Left lung (tissue), 10 donors: ENCODE data around the gene FAAH. TPM values are rescaled to one million over a fixed set of nuclear protein-coding genes. Genes with fewer than 3 reads are reported as not detected.

ENCODE experiments used
- ATAC-seq: fragments of 200-7000 bp; cut with Tn5 transposase; one replicate; pipeline ENCODE4 v1.9.1; 2020; ENCODE audit warnings: moderate library complexity
- DNase-seq, 4 donors: peaks; one replicate each; pipeline ENCODE4 v3.0.0-alpha.2; 2013 to 2020
- H3K27ac ChIP-seq, 2 donors: fragments of 200-600 bp; sonication (generic) in 1 of 2; one replicate each; pipeline versions ENCODE4 v1.5.0 to v1.8.0; 2020 to 2021
- H3K27me3 ChIP-seq, 2 donors: fragments of 200-600 bp; sonication (generic) in 1 of 2; one replicate each; pipeline versions ENCODE4 v1.5.0 to v1.8.0; 2020 to 2021
- H3K36me3 ChIP-seq, 2 donors: fragments of 200-600 bp; sonication (generic) in 1 of 2; one replicate each; pipeline versions ENCODE4 v1.5.0 to v1.8.0; 2020 to 2021
- H3K4me1 ChIP-seq, 2 donors: fragments of 200-600 bp; one replicate each; pipeline ENCODE4 v1.8.0; 2021
- H3K4me3 ChIP-seq, 2 donors: fragments of 200-600 bp; sonication (generic) in 1 of 2; one replicate each; pipeline versions ENCODE4 v1.5.0 to v1.8.0; 2020 to 2021; ENCODE audit warnings: mild to moderate bottlenecking in 1 of 2
- H3K9me3 ChIP-seq, 2 donors: fragments of 200-600 bp; sonication (generic) in 1 of 2; one replicate each; pipeline versions ENCODE4 v1.5.0 to v1.8.0; 2020 to 2021
- CTCF ChIP-seq, 2 donors: fragments of 200-600 bp; sonication (generic) in 1 of 2; IDR thresholded peaks; one replicate each; pipeline versions ENCODE4 v1.5.0 to v1.8.0; 2021; ENCODE audit warnings: antibody characterized with exemption in 2 of 2
- intact Hi-C, 2 donors: fragments of 100-400 bp; cut with DNase I; formaldehyde crosslinking; loops; one replicate each; pipeline versions ENCODE4 v1.11.2 to v1.14.2; 2022
- polyA plus RNA-seq, 6 donors: library from polyadenylated mRNA; unstranded; fragments of 120-200 nt; gene quantifications; one replicate each; pipeline ENCODE4 v1.2.1, GENCODE V29; 2013; ENCODE audit not compliant: insufficient read length in 6 of 6
- total RNA-seq, 2 donors: library from RNA; stranded (reverse); fragmentation: NEBNext Ultra II Directional; extraction: Animal tissue kit (Norgen Biotek cat#: 25700); gene quantifications; one replicate each; pipeline ENCODE4 v1.2.1, GENCODE V29; 2021
- donor health status: DM: no; HTN: yes; CAD: no.
- donor health status: DM: no; HTN: no; CAD: no.

The FAAH gene
- total and polyA plus RNA-seq, 8 donors, result 16.3 to 26.7 (median 23.5) TPM

GRCh38 chr1:46451948-46452930, 58.1 kb downstream of the FAAH start:
- Histone ChIP-seq H3K27me3 (peaks cover 23 to 93% of the 10 kb centered on the region in 2 donors), H3K4me3 (no peak overlapping the region)
- no peak for ATAC-seq

GRCh38 chr1:46452931-46453325, 58.8 kb downstream of the FAAH start:
- Histone ChIP-seq H3K4me1 (peaks cover 0 to 10% of the 10 kb centered on the region in 2 donors), H3K4me3 (no peak overlapping the region), H3K9me3 (no peaks in the 10 kb centered on the region), H3K27me3 (peaks cover 16 to 87% of the 10 kb centered on the region in 2 donors), H3K36me3 (no peaks in the 10 kb centered on the region), H3K27ac (no peak overlapping the region)
- DNase-seq (no peak), ATAC-seq (no peak)
- TF ChIP-seq CTCF (IDR thresholded peaks at IDR 0.05), result no peak
- intact Hi-C loops, result no loop called here

More at GRCh38 chr1:46451948-46452930, 58.1 kb downstream of the FAAH start:
- no peaks in the 10 kb centered on the region for H3K9me3 ChIP-seq
- TF ChIP-seq CTCF (IDR thresholded peaks at IDR 0.05), result no peak
- H3K27ac ChIP-seq, result no peak overlapping the region
- H3K4me1 ChIP-seq, result peaks cover 0 to 14% of the 10 kb centered on the region in 2 donors
- intact Hi-C loops, result no loop called here
- H3K36me3 ChIP-seq, result no peaks in the 10 kb centered on the region
- no peak for DNase-seq

- peaks cover 11 to 87% of the 10 kb centered on the region in 2 donors for H3K27me3 ChIP-seq
- H3K4me1 ChIP-seq, result peaks cover 0 to 4% of the 10 kb centered on the region in 2 donors
- intact Hi-C loops, result no loop called here
Observed at GRCh38 chr1:46453449-46453848, 59.3 kb downstream of the FAAH start.

GRCh38 chr1:46455951-46456350, 61.8 kb downstream of the FAAH start:
- TF ChIP-seq CTCF (IDR thresholded peaks at IDR 0.05), result no peak
- H3K9me3 ChIP-seq, result no peaks in the 10 kb centered on the region
- no peak overlapping the region for H3K4me3 ChIP-seq
- no peak for DNase-seq
- no peak for ATAC-seq
- H3K27me3 ChIP-seq, result peaks cover 0 to 80% of the 10 kb centered on the region in 2 donors
- no peaks in the 10 kb centered on the region for H3K36me3 ChIP-seq
- no peaks in the 10 kb centered on the region for H3K4me1 ChIP-seq
- intact Hi-C loops, result no loop called here
- no peak overlapping the region for H3K27ac ChIP-seq

More at GRCh38 chr1:46453449-46453848, 59.3 kb downstream of the FAAH start:
- H3K27ac ChIP-seq, result no peak overlapping the region
- DNase-seq (no peak), ATAC-seq (no peak)
- H3K9me3 ChIP-seq, result no peaks in the 10 kb centered on the region
- TF ChIP-seq CTCF (IDR thresholded peaks at IDR 0.05), result no peak
- H3K36me3 ChIP-seq, result no peaks in the 10 kb centered on the region
- no peak overlapping the region for H3K4me3 ChIP-seq

- Histone ChIP-seq H3K36me3 (no peaks in the 10 kb centered on the region), H3K4me3 (no peak overlapping the region), H3K27ac (no peak overlapping the region), H3K4me1 (no peaks in the 10 kb centered on the region), H3K27me3 (peaks cover 0 to 77% of the 10 kb centered on the region in 2 donors), H3K9me3 (no peaks in the 10 kb centered on the region)
- ATAC-seq (no peak), DNase-seq (no peak)
- intact Hi-C loops, result no loop called here
- TF ChIP-seq CTCF (IDR thresholded peaks at IDR 0.05), result no peak
Observed at GRCh38 chr1:46456411-46456963, 62.4 kb downstream of the FAAH start.
